ENCODE data around the gene LIPC. TPM values are rescaled to one million over a fixed set of nuclear protein-coding genes. Genes with fewer than 3 reads are reported as not detected.

LIPC gene
- total and polyA plus RNA-seq, 2 experiments from 2014 or later: not detected

DNA sequence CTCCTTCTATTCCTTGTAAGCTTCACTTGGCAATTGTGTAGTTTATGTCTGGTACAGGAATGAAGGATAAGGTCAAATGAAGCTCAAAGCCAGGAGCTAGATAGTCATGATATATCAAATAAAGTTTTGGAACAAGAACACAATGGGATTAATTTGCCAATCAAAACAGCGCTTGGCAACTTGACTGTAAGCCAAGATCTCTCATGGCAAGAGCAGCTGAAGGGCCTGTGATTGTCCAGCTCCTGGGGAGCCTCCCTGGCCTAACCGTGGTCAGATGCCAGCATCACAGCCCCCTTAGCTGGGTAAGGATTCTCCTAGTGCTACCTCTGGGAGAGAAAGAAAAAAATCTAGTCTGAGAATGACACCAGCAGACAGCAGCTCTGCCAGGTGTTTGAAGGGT is 97.2 kb downstream of the LIPC start (continued):
- TF ChIP-seq ZNF462 (CRISPR knock-in tag; IDR thresholded peaks at IDR 0.05): no peak
- TF ChIP-seq, protein P1, sequence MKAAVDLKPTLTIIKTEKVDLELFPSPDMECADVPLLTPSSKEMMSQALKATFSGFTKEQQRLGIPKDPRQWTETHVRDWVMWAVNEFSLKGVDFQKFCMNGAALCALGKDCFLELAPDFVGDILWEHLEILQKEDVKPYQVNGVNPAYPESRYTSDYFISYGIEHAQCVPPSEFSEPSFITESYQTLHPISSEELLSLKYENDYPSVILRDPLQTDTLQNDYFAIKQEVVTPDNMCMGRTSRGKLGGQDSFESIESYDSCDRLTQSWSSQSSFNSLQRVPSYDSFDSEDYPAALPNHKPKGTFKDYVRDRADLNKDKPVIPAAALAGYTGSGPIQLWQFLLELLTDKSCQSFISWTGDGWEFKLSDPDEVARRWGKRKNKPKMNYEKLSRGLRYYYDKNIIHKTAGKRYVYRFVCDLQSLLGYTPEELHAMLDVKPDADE (IDR thresholded peaks at IDR 0.05): no peak
- TF ChIP-seq, protein P2, sequence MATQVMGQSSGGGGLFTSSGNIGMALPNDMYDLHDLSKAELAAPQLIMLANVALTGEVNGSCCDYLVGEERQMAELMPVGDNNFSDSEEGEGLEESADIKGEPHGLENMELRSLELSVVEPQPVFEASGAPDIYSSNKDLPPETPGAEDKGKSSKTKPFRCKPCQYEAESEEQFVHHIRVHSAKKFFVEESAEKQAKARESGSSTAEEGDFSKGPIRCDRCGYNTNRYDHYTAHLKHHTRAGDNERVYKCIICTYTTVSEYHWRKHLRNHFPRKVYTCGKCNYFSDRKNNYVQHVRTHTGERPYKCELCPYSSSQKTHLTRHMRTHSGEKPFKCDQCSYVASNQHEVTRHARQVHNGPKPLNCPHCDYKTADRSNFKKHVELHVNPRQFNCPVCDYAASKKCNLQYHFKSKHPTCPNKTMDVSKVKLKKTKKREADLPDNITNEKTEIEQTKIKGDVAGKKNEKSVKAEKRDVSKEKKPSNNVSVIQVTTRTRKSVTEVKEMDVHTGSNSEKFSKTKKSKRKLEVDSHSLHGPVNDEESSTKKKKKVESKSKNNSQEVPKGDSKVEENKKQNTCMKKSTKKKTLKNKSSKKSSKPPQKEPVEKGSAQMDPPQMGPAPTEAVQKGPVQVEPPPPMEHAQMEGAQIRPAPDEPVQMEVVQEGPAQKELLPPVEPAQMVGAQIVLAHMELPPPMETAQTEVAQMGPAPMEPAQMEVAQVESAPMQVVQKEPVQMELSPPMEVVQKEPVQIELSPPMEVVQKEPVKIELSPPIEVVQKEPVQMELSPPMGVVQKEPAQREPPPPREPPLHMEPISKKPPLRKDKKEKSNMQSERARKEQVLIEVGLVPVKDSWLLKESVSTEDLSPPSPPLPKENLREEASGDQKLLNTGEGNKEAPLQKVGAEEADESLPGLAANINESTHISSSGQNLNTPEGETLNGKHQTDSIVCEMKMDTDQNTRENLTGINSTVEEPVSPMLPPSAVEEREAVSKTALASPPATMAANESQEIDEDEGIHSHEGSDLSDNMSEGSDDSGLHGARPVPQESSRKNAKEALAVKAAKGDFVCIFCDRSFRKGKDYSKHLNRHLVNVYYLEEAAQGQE (IDR thresholded peaks at IDR 0.05; ENCODE audit: unreplicated experiment): no peak
- TF ChIP-seq, protein P3, sequence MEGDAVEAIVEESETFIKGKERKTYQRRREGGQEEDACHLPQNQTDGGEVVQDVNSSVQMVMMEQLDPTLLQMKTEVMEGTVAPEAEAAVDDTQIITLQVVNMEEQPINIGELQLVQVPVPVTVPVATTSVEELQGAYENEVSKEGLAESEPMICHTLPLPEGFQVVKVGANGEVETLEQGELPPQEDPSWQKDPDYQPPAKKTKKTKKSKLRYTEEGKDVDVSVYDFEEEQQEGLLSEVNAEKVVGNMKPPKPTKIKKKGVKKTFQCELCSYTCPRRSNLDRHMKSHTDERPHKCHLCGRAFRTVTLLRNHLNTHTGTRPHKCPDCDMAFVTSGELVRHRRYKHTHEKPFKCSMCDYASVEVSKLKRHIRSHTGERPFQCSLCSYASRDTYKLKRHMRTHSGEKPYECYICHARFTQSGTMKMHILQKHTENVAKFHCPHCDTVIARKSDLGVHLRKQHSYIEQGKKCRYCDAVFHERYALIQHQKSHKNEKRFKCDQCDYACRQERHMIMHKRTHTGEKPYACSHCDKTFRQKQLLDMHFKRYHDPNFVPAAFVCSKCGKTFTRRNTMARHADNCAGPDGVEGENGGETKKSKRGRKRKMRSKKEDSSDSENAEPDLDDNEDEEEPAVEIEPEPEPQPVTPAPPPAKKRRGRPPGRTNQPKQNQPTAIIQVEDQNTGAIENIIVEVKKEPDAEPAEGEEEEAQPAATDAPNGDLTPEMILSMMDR (conservative IDR thresholded peaks at IDR 0.05; ENCODE audit: low read depth in 2 of 2): no peak
